Measurements from ENCODE around the gene PPIL1.

GRCh38 chr6:36821581-36822335 is 52.8 kb downstream of the PPIL1 start:
- TF ChIP-seq POLR2AphosphoS5 (IDR thresholded peaks at IDR 0.05) (no peak), CTCF (IDR thresholded peaks at IDR 0.05) (no peak), POLR2A (IDR thresholded peaks at IDR 0.05) (no peak)
